Eye (tissue), 1 donor: ENCODE measurements around the gene RASD2.

Source experiments
- DNase-seq: peaks from one replicate; pipeline ENCODE4 v3.0.0-alpha.2; 2015

Gene RASD2

GRCh38 chr22:35587896-35588295, 47.3 kb downstream of the RASD2 start:
- no peak for DNase-seq

GRCh38 chr22:35589071-35589755, 48.6 kb downstream of the RASD2 start:
- no peak for DNase-seq

- no peak for DNase-seq
Observed at GRCh38 chr22:35589756-35590093, 49.1 kb downstream of the RASD2 start.

- DNase-seq, result no peak
Observed at GRCh38 chr22:35590634-35591295, 50.1 kb downstream of the RASD2 start.

GRCh38 chr22:35591714-35592417, 51.2 kb downstream of the RASD2 start:
- DNase-seq, result no peak

- DNase-seq, result no peak
Observed at GRCh38 chr22:35592418-35592967, 51.9 kb downstream of the RASD2 start.

GRCh38 chr22:35593071-35593890, 52.6 kb downstream of the RASD2 start:
- DNase-seq, result no peak

- no peak for DNase-seq
Observed at GRCh38 chr22:35593891-35594470, 53.4 kb downstream of the RASD2 start.

- DNase-seq, result no peak
Observed at GRCh38 chr22:35594686-35595085, 54.1 kb downstream of the RASD2 start.

GRCh38 chr22:35596821-35597220, 56.2 kb downstream of the RASD2 start:
- DNase-seq, result no peak

GRCh38 chr22:35597692-35598395, 57.2 kb downstream of the RASD2 start:
- DNase-seq, result no peak

GRCh38 chr22:35598396-35598710, 57.7 kb downstream of the RASD2 start:
- DNase-seq, result no peak

- DNase-seq, result no peak
Observed at GRCh38 chr22:35599364-35599763, 58.7 kb downstream of the RASD2 start.

- DNase-seq, result no peak
Observed at GRCh38 chr22:35600476-35600875, 59.8 kb downstream of the RASD2 start.

- no peak for DNase-seq
Observed at GRCh38 chr22:35601013-35601580, 60.5 kb downstream of the RASD2 start.

- no peak for DNase-seq
Observed at GRCh38 chr22:35601743-35602615, 61.3 kb downstream of the RASD2 start.
